Liver (tissue), 3 donors: ENCODE results near the gene FANCG.

Experiments
- CTCF ChIP-seq: fragments of 150-350 bp; IDR thresholded peaks from 2 replicates; pipeline ENCODE4 v1.5.1; 2017; ENCODE audit warnings: improper control_type of control experiment, low read depth, low read length; ENCODE audit not compliant: missing input control
- EGR1 ChIP-seq, 2 donors: IDR thresholded peaks; 2 replicates each; pipeline ENCODE4 v1.6.1; 2016 to 2018; ENCODE audit warnings: antibody characterized with exemption in 2 of 2, low read depth in 2 of 2
- GABPA ChIP-seq, 2 donors: IDR thresholded peaks in 1 of 2; conservative IDR thresholded peaks in 1 of 2; 2 replicates each; pipeline ENCODE4 v1.6.1; 2016; ENCODE audit warnings: antibody characterized with exemption in 2 of 2, mild to moderate bottlenecking in 1 of 2, moderate library complexity in 1 of 2
- HNF4G ChIP-seq: IDR thresholded peaks from 2 replicates; pipeline ENCODE4 v1.6.1; 2016; ENCODE audit warnings: antibody characterized with exemption
- JUND ChIP-seq, 2 donors: IDR thresholded peaks; 2 replicates each; pipeline ENCODE4 v1.6.1; 2016; ENCODE audit warnings: antibody characterized with exemption in 2 of 2
- SP1 ChIP-seq: IDR thresholded peaks from 2 replicates; pipeline ENCODE4 v1.6.1; 2018; ENCODE audit warnings: antibody characterized with exemption, mild to moderate bottlenecking
- ZBTB33 ChIP-seq: IDR thresholded peaks from 2 replicates; pipeline ENCODE4 v1.6.1; 2016; ENCODE audit warnings: antibody characterized with exemption
- TF ChIP-seq, protein P1 (sequence below): IDR thresholded peaks from 2 replicates; pipeline ENCODE4 v1.6.1; 2016; ENCODE audit warnings: antibody characterized with exemption
- donor health status: healthy.
- donor health status: healthy.

DNA sequence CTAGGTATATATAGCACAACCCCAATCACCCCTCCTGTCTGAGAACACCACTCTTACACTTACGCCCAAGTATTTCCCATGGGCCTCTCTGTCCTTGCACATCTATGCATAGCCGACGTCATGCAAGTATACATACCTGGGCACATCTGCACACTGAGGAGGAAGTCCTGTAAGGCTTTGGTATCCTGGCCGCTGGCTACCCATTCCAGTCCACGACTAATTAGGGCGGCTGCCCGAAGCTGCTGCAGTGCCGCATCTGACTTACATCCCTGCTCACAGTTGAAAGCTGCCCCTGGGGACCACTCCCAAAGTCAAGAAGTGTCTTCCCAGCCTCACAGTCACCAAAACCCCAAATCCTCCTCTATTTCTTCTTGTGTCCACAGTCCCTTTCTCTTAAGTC, 5.0 kb downstream of the FANCG start:
- TF ChIP-seq EGR1 (IDR thresholded peaks at IDR 0.05; ENCODE audit: low read depth in 2 of 2) (no peak), CTCF (no peak), ZBTB33 (no peak), HNF4G (no peak), GABPA (IDR thresholded peaks at IDR 0.05 in 1 of 2, conservative IDR thresholded peaks at IDR 0.05 in 1 of 2) (no peak), SP1 (no peak), JUND (IDR thresholded peaks at IDR 0.05) (no peak)
- TF ChIP-seq, protein P1, sequence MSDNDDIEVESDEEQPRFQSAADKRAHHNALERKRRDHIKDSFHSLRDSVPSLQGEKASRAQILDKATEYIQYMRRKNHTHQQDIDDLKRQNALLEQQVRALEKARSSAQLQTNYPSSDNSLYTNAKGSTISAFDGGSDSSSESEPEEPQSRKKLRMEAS, result no peak
